GM10248 (cell line): ENCODE results near the gene MANEA.

Experiments
- CTCF ChIA-PET: fragments of 300-600 bp; sonication (Branson Sonifier 250); formaldehyde crosslinking; extraction: SDS; loops from one replicate; lab custom pipeline; 2021; ENCODE audit warnings: antibody characterized with exemption; lab: Yijun Ruan, JAX
- POLR2A ChIA-PET: fragments of 350-650 bp; sonication (Branson Sonifier 250); formaldehyde crosslinking; extraction: SDS; loops from one replicate; lab custom pipeline; 2020; ENCODE audit warnings: antibody characterized with exemption; lab: Yijun Ruan, JAX
- DNase-seq: peaks from one replicate; pipeline ENCODE4 v3.0.0; 2012; ENCODE audit errors: extremely low spot score
- TF ChIP-seq, protein P1 (sequence below): IDR thresholded peaks from 2 replicates; pipeline ENCODE4 v1.5.1; 2012; ENCODE audit warnings: mild to moderate bottlenecking, low read depth; ENCODE audit errors: extremely low read depth, missing control alignments, control extremely low read depth

Gene MANEA

GRCh38 chr6:95599706-95600105 lies 22.4 kb downstream of the MANEA start:
- CTCF ChIA-PET, result interaction anchor here (1.1 to 1.6 kb wide), 3 partner anchors 13 to 23 kb away, joined by 3 to 7 read pairs (median 3); partner anchors contain the start of gene MANEA
- POLR2A ChIA-PET, result no interaction called here

DNA sequence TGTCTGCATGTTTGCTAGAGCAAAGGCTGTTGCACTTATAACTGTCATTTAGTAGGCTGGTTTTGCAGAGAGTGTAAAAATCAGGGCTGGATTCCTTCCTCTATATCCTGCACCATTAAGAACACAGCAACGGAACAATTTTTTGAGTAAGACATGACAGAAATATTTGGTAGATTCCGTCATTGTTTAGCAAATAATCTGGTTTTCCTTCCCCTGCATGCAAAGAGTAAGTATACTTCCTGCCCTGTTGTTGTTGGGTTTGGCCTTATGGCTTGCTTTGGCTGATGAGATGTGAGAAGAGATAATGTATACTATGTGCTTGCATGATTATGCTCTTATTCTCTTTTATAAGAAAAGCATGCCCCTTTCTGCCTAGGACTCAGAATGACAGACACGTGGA lies 23.8 kb downstream of the MANEA start:
- POLR2A ChIA-PET, result no interaction called here
- CTCF ChIA-PET, result no interaction called here

More at GRCh38 chr6:95599706-95600105, 22.4 kb downstream of the MANEA start:
- TF ChIP-seq, protein P1, sequence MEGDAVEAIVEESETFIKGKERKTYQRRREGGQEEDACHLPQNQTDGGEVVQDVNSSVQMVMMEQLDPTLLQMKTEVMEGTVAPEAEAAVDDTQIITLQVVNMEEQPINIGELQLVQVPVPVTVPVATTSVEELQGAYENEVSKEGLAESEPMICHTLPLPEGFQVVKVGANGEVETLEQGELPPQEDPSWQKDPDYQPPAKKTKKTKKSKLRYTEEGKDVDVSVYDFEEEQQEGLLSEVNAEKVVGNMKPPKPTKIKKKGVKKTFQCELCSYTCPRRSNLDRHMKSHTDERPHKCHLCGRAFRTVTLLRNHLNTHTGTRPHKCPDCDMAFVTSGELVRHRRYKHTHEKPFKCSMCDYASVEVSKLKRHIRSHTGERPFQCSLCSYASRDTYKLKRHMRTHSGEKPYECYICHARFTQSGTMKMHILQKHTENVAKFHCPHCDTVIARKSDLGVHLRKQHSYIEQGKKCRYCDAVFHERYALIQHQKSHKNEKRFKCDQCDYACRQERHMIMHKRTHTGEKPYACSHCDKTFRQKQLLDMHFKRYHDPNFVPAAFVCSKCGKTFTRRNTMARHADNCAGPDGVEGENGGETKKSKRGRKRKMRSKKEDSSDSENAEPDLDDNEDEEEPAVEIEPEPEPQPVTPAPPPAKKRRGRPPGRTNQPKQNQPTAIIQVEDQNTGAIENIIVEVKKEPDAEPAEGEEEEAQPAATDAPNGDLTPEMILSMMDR, result no peak
- DNase-seq, result no peak

DNA sequence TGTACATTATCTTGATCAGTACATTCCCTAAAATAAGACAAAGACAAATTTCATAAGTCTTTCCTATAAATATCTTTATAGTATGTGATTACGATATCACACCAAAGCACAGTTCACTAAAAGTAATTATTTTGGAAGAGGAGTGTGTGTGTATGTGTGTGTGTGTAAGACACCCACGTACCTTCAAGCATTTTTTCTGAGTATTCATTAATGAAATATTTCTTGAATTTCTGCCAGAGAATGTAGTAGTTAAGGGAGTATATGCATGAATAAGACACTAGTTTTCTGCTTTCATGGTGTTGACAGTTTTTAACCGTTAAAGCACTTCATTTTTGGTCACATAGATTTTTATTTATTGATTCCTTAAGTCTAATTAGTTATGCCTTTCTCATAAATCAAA lies 36.8 kb downstream of the MANEA start:
- TF ChIP-seq, protein P1, result no peak
- ChIA-PET POLR2A (no interaction called here), CTCF (no interaction called here)
- DNase-seq, result no peak

More for the DNA sequence above, 23.8 kb downstream of the MANEA start:
- TF ChIP-seq, protein P1, result no peak
- no peak for DNase-seq

GRCh38 chr6:95629551-95629950 lies 52.2 kb downstream of the MANEA start:
- CTCF ChIA-PET, result no interaction called here
- TF ChIP-seq, protein P1, result no peak
- POLR2A ChIA-PET, result no interaction called here
- DNase-seq, result no peak

GRCh38 chr6:95636552-95637431 lies 59.5 kb downstream of the MANEA start:
- ChIA-PET POLR2A (no interaction called here), CTCF (interaction anchor here (1.2 kb wide), 1 partner anchor 20 kb away, joined by 3 read pairs; no protein-coding TSS in a partner anchor)
- TF ChIP-seq, protein P1, result no peak
- no peak for DNase-seq

GRCh38 chr6:95648636-95649035 lies 71.3 kb downstream of the MANEA start:
- ChIA-PET POLR2A (no interaction called here), CTCF (no interaction called here)
- TF ChIP-seq, protein P1, result no peak
- DNase-seq, result no peak
